AG09319 (cell line): Measurements from ENCODE around the gene UGT1A7.

Experiments used
- DNase-seq: peaks from one replicate; pipeline ENCODE4 v3.0.0-alpha.2; 2010; ENCODE audit warnings: low read depth; ENCODE audit errors: extremely low read depth
- CTCF ChIP-seq: IDR thresholded peaks from 2 replicates; pipeline ENCODE4 v1.5.1; 2011; ENCODE audit warnings: low read depth, mild to moderate bottlenecking, inconsistent platforms, low read length, moderate library complexity

The UGT1A7 gene

GRCh38 chr2:233816771-233817170 lies 135.1 kb downstream of the UGT1A7 start:
- DNase-seq = no peak
- no peak for TF ChIP-seq CTCF

- TF ChIP-seq CTCF = no peak
- no peak for DNase-seq
These were observed 135.7 kb downstream of the UGT1A7 start for GRCh38 chr2:233817361-233817911.

GRCh38 chr2:233817995-233818638 lies 136.4 kb downstream of the UGT1A7 start:
- no peak for TF ChIP-seq CTCF
- DNase-seq = no peak

GRCh38 chr2:233818639-233819621 lies 137.2 kb downstream of the UGT1A7 start:
- no peak for TF ChIP-seq CTCF
- no peak for DNase-seq

- DNase-seq = no peak
- TF ChIP-seq CTCF = no peak
These were observed 138.4 kb downstream of the UGT1A7 start for GRCh38 chr2:233819884-233820773.

GRCh38 chr2:233820774-233821105 lies 139.0 kb downstream of the UGT1A7 start:
- TF ChIP-seq CTCF = no peak

More at GRCh38 chr2:233820774-233821105, 139.0 kb downstream of the UGT1A7 start:
- DNase-seq = no peak
